T-helper 2 cell treated with Interferon-gamma antibody and Interleukin-4, amounts not matched to agents 5 μg/mL and 100 μg/mL, for 36 hours (primary cell): ENCODE results near the gene ALDH4A1.
A peak's percentile ranks its signal among the peaks of the same experiment; 100 is the strongest.

Source experiments
- DNase-seq: peaks from one replicate; pipeline ENCODE4 v3.0.0; 2021; ENCODE audit warnings: low spot score
- H3K27ac Mint-ChIP-seq: one replicate; pipeline ENCODE4 v1.8.0; 2021; ENCODE audit warnings: mild to moderate bottlenecking, mixed read lengths
- H3K27me3 Mint-ChIP-seq: one replicate; pipeline ENCODE4 v1.8.0; 2021; ENCODE audit warnings: low read depth, mixed read lengths
- H3K36me3 Mint-ChIP-seq: one replicate; pipeline ENCODE4 v1.8.0; 2021; ENCODE audit warnings: low read depth, mixed read lengths
- H3K4me1 Mint-ChIP-seq: one replicate; pipeline ENCODE4 v1.8.0; 2021; ENCODE audit warnings: low read depth, mixed read lengths
- H3K4me3 Mint-ChIP-seq: one replicate; pipeline ENCODE4 v1.8.0; 2022; ENCODE audit warnings: mild to moderate bottlenecking, moderate library complexity, mixed read lengths
- H3K9me3 Mint-ChIP-seq: one replicate; pipeline ENCODE4 v1.8.0; 2021; ENCODE audit warnings: mixed read lengths

Gene ALDH4A1

GRCh38 chr1:18943914-18944572 lies 41.7 kb upstream of the ALDH4A1 start:
- Mint-ChIP-seq H3K27me3 (no peaks in the 10 kb centered on the region), H3K27ac (no peak overlapping the region), H3K9me3 (no peaks in the 10 kb centered on the region), H3K36me3 (peaks cover 2% of the 10 kb centered on the region), H3K4me3 (no peak overlapping the region), H3K4me1 (peaks cover 44% of the 10 kb centered on the region)
- DNase-seq = no peak

GRCh38 chr1:18943162-18943561 lies 40.8 kb upstream of the ALDH4A1 start:
- H3K27me3 Mint-ChIP-seq = no peaks in the 10 kb centered on the region
- DNase-seq = no peak
- no peaks in the 10 kb centered on the region for H3K9me3 Mint-ChIP-seq
- peaks cover 36% of the 10 kb centered on the region for H3K4me1 Mint-ChIP-seq
- H3K27ac Mint-ChIP-seq = no peak overlapping the region
- peaks cover 2% of the 10 kb centered on the region for H3K36me3 Mint-ChIP-seq
- no peak overlapping the region for H3K4me3 Mint-ChIP-seq

GRCh38 chr1:18942340-18942739 lies 40.0 kb upstream of the ALDH4A1 start:
- no peak overlapping the region for H3K27ac Mint-ChIP-seq

GRCh38 chr1:18941221-18942141 lies 39.1 kb upstream of the ALDH4A1 start:
- Mint-ChIP-seq H3K27ac (no peak overlapping the region), H3K36me3 (peaks cover 2% of the 10 kb centered on the region), H3K9me3 (no peaks in the 10 kb centered on the region), H3K27me3 (no peaks in the 10 kb centered on the region), H3K4me3 (no peak overlapping the region), H3K4me1 (peaks cover 22% of the 10 kb centered on the region)
- no peak for DNase-seq

More at GRCh38 chr1:18942340-18942739, 40.0 kb upstream of the ALDH4A1 start:
- peaks cover 2% of the 10 kb centered on the region for H3K36me3 Mint-ChIP-seq
- H3K4me1 Mint-ChIP-seq = peaks cover 27% of the 10 kb centered on the region
- H3K9me3 Mint-ChIP-seq = no peaks in the 10 kb centered on the region
- H3K4me3 Mint-ChIP-seq = no peak overlapping the region
- H3K27me3 Mint-ChIP-seq = no peaks in the 10 kb centered on the region
- DNase-seq = no peak

- Mint-ChIP-seq H3K27ac (no peak overlapping the region), H3K4me1 (peaks cover 23% of the 10 kb centered on the region)
Observed at GRCh38 chr1:18940303-18941020, 38.1 kb upstream of the ALDH4A1 start.

GRCh38 chr1:18939398-18940302 lies 37.3 kb upstream of the ALDH4A1 start:
- Mint-ChIP-seq H3K4me3 (no peak overlapping the region), H3K36me3 (peaks cover 2% of the 10 kb centered on the region), H3K27me3 (no peaks in the 10 kb centered on the region), H3K4me1 (peaks cover 24% of the 10 kb centered on the region), H3K27ac (peak overlapping the region; percentile 55), H3K9me3 (no peaks in the 10 kb centered on the region)
- no peak for DNase-seq

More at GRCh38 chr1:18940303-18941020, 38.1 kb upstream of the ALDH4A1 start:
- no peaks in the 10 kb centered on the region for H3K9me3 Mint-ChIP-seq
- H3K4me3 Mint-ChIP-seq = no peak overlapping the region
- peaks cover 2% of the 10 kb centered on the region for H3K36me3 Mint-ChIP-seq
- no peak for DNase-seq
- no peaks in the 10 kb centered on the region for H3K27me3 Mint-ChIP-seq

GRCh38 chr1:18938707-18939070 lies 36.3 kb upstream of the ALDH4A1 start:
- no peak overlapping the region for H3K4me3 Mint-ChIP-seq
- peaks cover 4% of the 10 kb centered on the region for H3K36me3 Mint-ChIP-seq
- H3K4me1 Mint-ChIP-seq = peaks cover 26% of the 10 kb centered on the region
- DNase-seq = no peak
- H3K27ac Mint-ChIP-seq = no peak overlapping the region
- H3K27me3 Mint-ChIP-seq = no peaks in the 10 kb centered on the region
- H3K9me3 Mint-ChIP-seq = no peaks in the 10 kb centered on the region

GRCh38 chr1:18938008-18938706 lies 35.8 kb upstream of the ALDH4A1 start:
- Mint-ChIP-seq H3K4me3 (no peak overlapping the region), H3K36me3 (peaks cover 1% of the 10 kb centered on the region), H3K27me3 (no peaks in the 10 kb centered on the region), H3K4me1 (peaks cover 27% of the 10 kb centered on the region), H3K27ac (no peak overlapping the region), H3K9me3 (no peaks in the 10 kb centered on the region)
- DNase-seq = no peak

- no peak overlapping the region for H3K4me3 Mint-ChIP-seq
- peaks cover 28% of the 10 kb centered on the region for H3K4me1 Mint-ChIP-seq
- peaks cover 1% of the 10 kb centered on the region for H3K36me3 Mint-ChIP-seq
- H3K9me3 Mint-ChIP-seq = no peaks in the 10 kb centered on the region
- no peak for DNase-seq
- H3K27me3 Mint-ChIP-seq = no peaks in the 10 kb centered on the region
- H3K27ac Mint-ChIP-seq = no peak overlapping the region
Observed at GRCh38 chr1:18937539-18937938, 35.2 kb upstream of the ALDH4A1 start.

GRCh38 chr1:18936814-18937481 lies 34.6 kb upstream of the ALDH4A1 start:
- no peaks in the 10 kb centered on the region for H3K9me3 Mint-ChIP-seq
- DNase-seq = no peak
- peaks cover 1% of the 10 kb centered on the region for H3K36me3 Mint-ChIP-seq
- no peaks in the 10 kb centered on the region for H3K27me3 Mint-ChIP-seq
- H3K27ac Mint-ChIP-seq = no peak overlapping the region
- no peak overlapping the region for H3K4me3 Mint-ChIP-seq
- H3K4me1 Mint-ChIP-seq = peaks cover 34% of the 10 kb centered on the region

- Mint-ChIP-seq H3K9me3 (no peaks in the 10 kb centered on the region), H3K4me1 (peaks cover 38% of the 10 kb centered on the region), H3K4me3 (no peak overlapping the region), H3K27ac (no peak overlapping the region), H3K36me3 (peaks cover 3% of the 10 kb centered on the region), H3K27me3 (no peaks in the 10 kb centered on the region)
- no peak for DNase-seq
Observed at GRCh38 chr1:18936471-18936813, 34.1 kb upstream of the ALDH4A1 start.

GRCh38 chr1:18934205-18935000 lies 32.0 kb upstream of the ALDH4A1 start:
- Mint-ChIP-seq H3K27ac (peak overlapping the region; percentile 84), H3K4me3 (peak overlapping the region; percentile 63), H3K4me1 (peaks cover 46% of the 10 kb centered on the region), H3K9me3 (no peaks in the 10 kb centered on the region), H3K36me3 (peaks cover 4% of the 10 kb centered on the region), H3K27me3 (no peaks in the 10 kb centered on the region)
- DNase-seq = no peak
